Erythroblast (primary cell): ENCODE measurements around the gene MTOR.

Experiments used
- GATA1 ChIP-seq: IDR thresholded peaks from 2 replicates; pipeline ENCODE4 v1.6.1; 2011; ENCODE audit warnings: low read depth, mild to moderate bottlenecking, control low read depth, low read length, moderate library complexity
- POLR2A ChIP-seq: IDR thresholded peaks from 2 replicates; pipeline ENCODE4 v1.6.1; 2011; ENCODE audit warnings: mild to moderate bottlenecking, low read length

DNA sequence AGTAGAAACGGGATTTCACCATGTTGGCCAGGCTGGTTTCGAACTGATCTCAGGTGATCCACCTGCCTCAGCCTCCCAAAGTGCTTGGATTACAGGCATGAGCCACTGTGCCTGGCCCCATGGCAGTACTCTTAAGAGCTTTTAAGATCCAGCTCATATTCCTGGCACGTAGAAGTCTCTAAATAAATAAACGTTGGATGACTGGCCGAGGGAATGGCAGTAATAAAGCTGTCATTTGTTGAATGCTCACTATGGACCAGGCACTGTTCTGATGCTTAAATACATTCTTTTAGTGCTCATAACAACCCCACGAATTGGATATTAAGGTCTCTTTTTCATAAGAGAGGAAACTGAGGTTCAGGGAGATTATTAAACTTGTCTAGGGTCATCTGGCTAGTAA, 31.5 kb upstream of the MTOR start:
- TF ChIP-seq POLR2A (no peak), GATA1 (no peak)
